ENCODE measurements around the gene VWA8.

Gene VWA8

DNA sequence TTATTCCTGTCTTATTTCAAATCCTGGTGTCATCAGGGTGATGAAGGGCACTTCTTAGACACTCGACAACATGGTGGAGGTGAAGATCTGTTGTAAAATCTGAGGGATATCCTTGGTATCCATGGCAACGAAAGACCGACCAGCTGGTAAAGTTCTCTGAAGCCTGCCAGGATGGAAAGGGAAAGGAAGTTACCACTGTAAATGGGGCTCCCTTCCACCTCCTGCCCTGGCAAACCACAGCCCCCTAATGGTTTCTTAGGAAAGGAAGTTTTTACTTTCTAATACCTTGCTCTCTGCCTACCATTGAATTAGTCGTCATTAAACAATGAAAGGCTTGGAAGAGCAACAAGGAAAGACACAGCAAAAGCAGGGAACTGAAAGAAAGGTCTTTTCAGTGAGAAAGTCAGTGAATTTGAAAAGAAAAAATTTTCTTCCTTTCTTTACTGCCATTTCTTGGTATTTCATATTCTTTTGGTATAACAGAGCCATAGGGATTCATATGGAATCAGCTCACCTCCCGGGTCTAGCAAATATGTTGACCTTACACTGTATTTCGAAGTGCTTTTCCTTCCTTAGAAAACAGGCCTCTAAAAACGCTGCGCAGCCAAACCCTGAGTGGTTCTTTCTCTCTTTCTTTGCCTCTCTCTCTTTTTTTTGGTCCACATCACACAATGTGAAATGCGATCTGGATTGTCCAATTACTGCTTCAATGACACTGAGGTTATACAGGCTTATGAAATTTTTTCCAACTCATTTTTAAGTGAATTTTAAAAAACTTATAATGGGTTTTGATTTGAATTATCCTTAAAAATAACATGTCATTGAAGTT is 392.6 kb downstream of the VWA8 start:
- Histone ChIP-seq H3K27me3 (ENCODE audit: control insufficient read depth in 1 of 2, insufficient read depth in 2 of 2, low read length in 2 of 2) (no peaks in the 10 kb centered on the region), H3K4me3 (ENCODE audit: low read depth in 1 of 2, low read length in 2 of 2) (no peak overlapping the region), H3K4me1 (ENCODE audit: insufficient read depth, low read length) (peaks cover 5% of the 10 kb centered on the region), H3K9ac (ENCODE audit: low read length) (no peak overlapping the region), H3K36me3 (ENCODE audit: insufficient read depth, low read length) (no peaks in the 10 kb centered on the region), H3K27ac (ENCODE audit: low read depth, low read length) (no peak overlapping the region), H3K9me3 (ENCODE audit: low read length) (no peaks in the 10 kb centered on the region)

DNA sequence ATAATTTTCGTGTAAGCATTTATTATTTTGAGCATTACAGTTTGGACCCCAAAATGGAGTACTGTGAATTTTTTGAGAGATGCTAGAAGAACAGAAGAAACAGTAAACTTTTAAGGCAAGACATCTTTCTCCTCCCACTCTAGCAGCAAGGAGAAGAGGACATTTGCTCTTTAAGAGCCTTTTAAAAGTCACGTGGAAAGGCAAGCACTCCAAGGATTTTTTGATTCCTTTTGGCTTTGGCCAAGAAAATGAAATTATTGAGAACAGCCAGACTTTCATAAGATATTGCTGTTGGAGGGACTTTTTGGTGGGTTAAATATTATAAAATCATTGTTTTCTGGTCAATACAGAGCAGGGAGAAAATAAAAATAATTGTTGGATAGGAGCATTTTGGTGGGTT is 393.5 kb downstream of the VWA8 start:
- Histone ChIP-seq H3K36me3 (ENCODE audit: insufficient read depth, low read length) (no peaks in the 10 kb centered on the region), H3K27me3 (ENCODE audit: control insufficient read depth in 1 of 2, insufficient read depth in 2 of 2, low read length in 2 of 2) (no peaks in the 10 kb centered on the region), H3K27ac (ENCODE audit: low read depth, low read length) (no peak overlapping the region), H3K4me3 (ENCODE audit: low read depth in 1 of 2, low read length in 2 of 2) (no peak overlapping the region), H3K9me3 (ENCODE audit: low read length) (no peaks in the 10 kb centered on the region), H3K4me1 (ENCODE audit: insufficient read depth, low read length) (peaks cover 12% of the 10 kb centered on the region), H3K9ac (ENCODE audit: low read length) (no peak overlapping the region)

DNA sequence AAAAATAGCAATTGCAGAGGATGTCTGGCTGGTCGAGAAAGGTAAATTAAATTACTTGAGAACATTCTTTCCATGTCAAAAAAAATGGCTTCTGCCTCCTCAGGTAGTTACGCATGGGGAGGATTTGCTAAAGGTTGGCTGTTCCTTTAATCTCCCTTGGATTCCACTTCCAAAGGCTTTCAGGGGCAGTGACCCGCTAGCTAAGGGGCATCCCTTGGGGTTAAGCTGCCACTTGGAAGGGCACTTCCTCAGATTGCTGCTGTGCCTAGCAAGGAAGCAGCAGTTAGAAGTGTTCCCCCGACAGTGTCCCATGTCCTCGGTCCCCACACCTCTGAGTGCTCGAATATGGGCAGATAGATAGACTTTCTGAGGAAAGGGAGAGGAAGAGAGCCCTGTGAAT is 395.1 kb downstream of the VWA8 start:
- H3K4me3 ChIP-seq (ENCODE audit: low read depth in 1 of 2, low read length in 2 of 2) = no peak overlapping the region
- H3K9ac ChIP-seq (ENCODE audit: low read length) = no peak overlapping the region
- no peaks in the 10 kb centered on the region for H3K27me3 ChIP-seq (ENCODE audit: control insufficient read depth in 1 of 2, insufficient read depth in 2 of 2, low read length in 2 of 2)
- H3K9me3 ChIP-seq (ENCODE audit: low read length) = no peaks in the 10 kb centered on the region
- no peak overlapping the region for H3K27ac ChIP-seq (ENCODE audit: low read depth, low read length)
- peaks cover 19% of the 10 kb centered on the region for H3K4me1 ChIP-seq (ENCODE audit: insufficient read depth, low read length)
- no peaks in the 10 kb centered on the region for H3K36me3 ChIP-seq (ENCODE audit: insufficient read depth, low read length)

DNA sequence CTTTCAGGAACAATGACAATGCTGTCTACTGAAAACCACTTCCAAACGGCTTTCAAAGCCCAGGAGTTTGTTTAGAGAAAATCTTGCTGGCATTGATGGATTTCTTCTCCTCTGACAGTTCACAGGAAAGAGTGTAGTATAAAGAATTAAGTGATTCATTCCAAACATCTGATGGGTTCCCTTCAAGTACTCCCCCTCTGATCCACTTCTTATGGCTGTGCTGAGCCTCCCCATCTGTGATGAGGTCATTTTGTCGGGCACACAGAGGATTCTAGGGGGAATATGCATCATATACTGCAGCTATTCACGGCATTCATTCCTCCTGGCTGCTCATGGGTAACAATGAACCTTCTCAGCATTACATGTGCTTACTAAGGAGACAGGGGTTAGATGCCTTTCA is 395.7 kb downstream of the VWA8 start:
- Histone ChIP-seq H3K27me3 (ENCODE audit: control insufficient read depth in 1 of 2, insufficient read depth in 2 of 2, low read length in 2 of 2) (no peaks in the 10 kb centered on the region), H3K36me3 (ENCODE audit: insufficient read depth, low read length) (no peaks in the 10 kb centered on the region), H3K9me3 (ENCODE audit: low read length) (no peaks in the 10 kb centered on the region), H3K9ac (ENCODE audit: low read length) (no peak overlapping the region), H3K4me3 (ENCODE audit: low read depth in 1 of 2, low read length in 2 of 2) (no peak overlapping the region), H3K4me1 (ENCODE audit: insufficient read depth, low read length) (peaks cover 19% of the 10 kb centered on the region), H3K27ac (ENCODE audit: low read depth, low read length) (no peak overlapping the region)

DNA sequence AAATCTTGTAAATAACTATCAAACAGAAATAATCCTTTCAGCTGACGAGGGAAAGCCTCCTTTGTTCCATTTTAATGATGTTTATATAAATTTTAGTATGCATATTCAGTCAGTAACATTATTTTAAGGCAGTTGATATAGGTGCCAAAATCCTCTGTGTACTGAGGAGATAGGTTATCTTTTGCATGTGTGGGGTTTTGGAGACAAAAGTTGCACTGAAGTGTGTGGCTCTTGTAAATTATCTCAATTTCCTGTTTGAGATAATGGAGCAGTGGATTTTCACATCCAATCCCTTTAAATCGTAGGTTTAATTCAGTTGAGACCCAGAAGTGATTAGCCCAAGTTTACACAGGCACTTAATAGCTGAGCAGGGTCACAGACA is 396.9 kb downstream of the VWA8 start:
- H3K27me3 ChIP-seq (ENCODE audit: control insufficient read depth in 1 of 2, insufficient read depth in 2 of 2, low read length in 2 of 2) = no peaks in the 10 kb centered on the region
- no peak overlapping the region for H3K27ac ChIP-seq (ENCODE audit: low read depth, low read length)
- H3K9me3 ChIP-seq (ENCODE audit: low read length) = no peaks in the 10 kb centered on the region
- peaks cover 19% of the 10 kb centered on the region for H3K4me1 ChIP-seq (ENCODE audit: insufficient read depth, low read length)
- no peak overlapping the region for H3K4me3 ChIP-seq (ENCODE audit: low read depth in 1 of 2, low read length in 2 of 2)
- no peak overlapping the region for H3K9ac ChIP-seq (ENCODE audit: low read length)
- no peaks in the 10 kb centered on the region for H3K36me3 ChIP-seq (ENCODE audit: insufficient read depth, low read length)

DNA sequence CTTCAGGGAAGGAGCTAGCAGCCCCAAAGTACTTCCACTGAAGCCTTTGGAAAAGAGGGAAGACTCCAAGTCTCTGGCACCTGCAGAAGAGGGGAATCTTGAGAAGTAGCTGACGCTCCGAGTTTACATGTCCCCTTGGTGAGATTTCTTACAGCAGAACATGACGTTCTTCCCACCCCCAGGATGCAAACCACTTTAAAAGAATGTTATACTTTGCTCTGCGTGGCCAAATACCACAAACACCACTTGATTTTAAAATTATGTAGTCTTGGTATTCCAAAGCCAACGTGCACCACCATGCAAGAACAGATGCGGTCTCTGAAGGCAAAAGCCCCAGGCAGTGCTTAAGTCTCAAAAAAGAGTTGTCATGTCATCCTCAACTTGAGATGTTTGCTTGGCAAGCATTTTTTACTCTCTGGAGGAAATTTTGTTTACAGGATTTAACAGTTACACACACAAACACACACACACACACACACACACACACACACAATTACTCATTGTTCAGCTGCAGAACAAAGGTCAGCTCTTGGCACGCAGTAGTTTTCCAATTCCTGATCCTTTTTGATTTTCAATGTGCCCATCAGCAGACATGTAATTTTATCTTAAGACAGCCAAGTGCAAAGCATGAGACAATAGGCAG is 397.4 kb downstream of the VWA8 start:
- Histone ChIP-seq H3K4me1 (ENCODE audit: insufficient read depth, low read length) (peaks cover 15% of the 10 kb centered on the region), H3K27ac (ENCODE audit: low read depth, low read length) (no peak overlapping the region), H3K9ac (ENCODE audit: low read length) (no peak overlapping the region), H3K27me3 (ENCODE audit: control insufficient read depth in 1 of 2, insufficient read depth in 2 of 2, low read length in 2 of 2) (no peaks in the 10 kb centered on the region), H3K36me3 (ENCODE audit: insufficient read depth, low read length) (no peaks in the 10 kb centered on the region), H3K4me3 (ENCODE audit: low read depth in 1 of 2, low read length in 2 of 2) (no peak overlapping the region), H3K9me3 (ENCODE audit: low read length) (no peaks in the 10 kb centered on the region)

DNA sequence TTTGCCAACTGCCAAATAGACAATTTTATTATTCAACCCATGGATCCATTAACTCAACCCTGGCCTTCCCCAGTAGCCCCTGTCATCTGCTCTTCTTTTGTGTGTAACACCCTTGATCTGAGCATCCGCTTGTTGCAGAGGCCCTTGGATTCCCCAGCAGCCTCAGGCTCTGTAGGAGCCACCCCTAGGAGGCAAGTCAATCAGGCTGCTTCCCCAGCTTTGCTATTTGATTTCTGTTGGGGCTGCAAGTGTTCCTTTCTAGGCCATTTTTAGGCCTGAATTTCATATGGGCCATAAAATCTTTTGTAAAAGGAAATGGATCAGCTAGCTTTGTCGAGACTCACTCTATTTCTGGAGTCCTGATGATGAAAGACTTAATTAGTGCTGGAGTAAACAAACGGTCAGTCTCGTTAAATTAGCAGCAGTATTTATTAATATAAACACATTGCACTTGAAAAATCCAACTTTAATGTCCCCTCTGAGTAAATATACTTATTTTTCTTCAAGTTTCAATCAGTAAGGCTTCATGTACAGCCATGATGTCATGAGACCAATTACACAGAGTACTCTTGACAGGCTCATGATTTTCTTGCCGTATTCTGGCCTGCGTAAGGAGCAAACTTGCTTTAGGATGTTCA is 398.2 kb downstream of the VWA8 start:
- H3K9ac ChIP-seq (ENCODE audit: low read length) = no peak overlapping the region
- H3K27me3 ChIP-seq (ENCODE audit: control insufficient read depth in 1 of 2, insufficient read depth in 2 of 2, low read length in 2 of 2) = no peaks in the 10 kb centered on the region
- H3K9me3 ChIP-seq (ENCODE audit: low read length) = no peaks in the 10 kb centered on the region
- H3K4me3 ChIP-seq (ENCODE audit: low read depth in 1 of 2, low read length in 2 of 2) = no peak overlapping the region
- peaks cover 14% of the 10 kb centered on the region for H3K4me1 ChIP-seq (ENCODE audit: insufficient read depth, low read length)
- H3K36me3 ChIP-seq (ENCODE audit: insufficient read depth, low read length) = no peaks in the 10 kb centered on the region
- no peak overlapping the region for H3K27ac ChIP-seq (ENCODE audit: low read depth, low read length)

DNA sequence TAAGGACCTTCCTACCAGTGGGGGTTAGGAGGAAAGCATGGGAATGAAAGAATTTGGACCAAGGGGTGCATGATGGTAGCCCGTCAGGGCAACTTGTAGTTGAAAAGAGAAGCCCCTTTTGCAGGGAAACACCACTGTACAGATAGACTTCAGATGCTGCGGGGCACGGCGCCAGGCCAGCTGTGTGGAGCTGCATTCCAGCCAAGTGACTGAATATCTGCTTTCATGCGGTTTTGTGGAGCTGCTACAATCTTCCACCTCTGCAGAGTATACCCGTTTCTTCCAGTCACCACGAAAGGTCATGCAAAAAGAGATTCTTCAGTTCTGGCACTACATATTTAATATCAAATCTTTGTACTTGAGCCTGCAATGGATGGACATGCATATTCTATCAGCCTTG is 398.8 kb downstream of the VWA8 start:
- Histone ChIP-seq H3K27me3 (ENCODE audit: control insufficient read depth in 1 of 2, insufficient read depth in 2 of 2, low read length in 2 of 2) (no peaks in the 10 kb centered on the region), H3K4me1 (ENCODE audit: insufficient read depth, low read length) (peaks cover 14% of the 10 kb centered on the region), H3K4me3 (ENCODE audit: low read depth in 1 of 2, low read length in 2 of 2) (no peak overlapping the region), H3K27ac (ENCODE audit: low read depth, low read length) (no peak overlapping the region), H3K9me3 (ENCODE audit: low read length) (no peaks in the 10 kb centered on the region), H3K36me3 (ENCODE audit: insufficient read depth, low read length) (no peaks in the 10 kb centered on the region), H3K9ac (ENCODE audit: low read length) (no peak overlapping the region)

DNA sequence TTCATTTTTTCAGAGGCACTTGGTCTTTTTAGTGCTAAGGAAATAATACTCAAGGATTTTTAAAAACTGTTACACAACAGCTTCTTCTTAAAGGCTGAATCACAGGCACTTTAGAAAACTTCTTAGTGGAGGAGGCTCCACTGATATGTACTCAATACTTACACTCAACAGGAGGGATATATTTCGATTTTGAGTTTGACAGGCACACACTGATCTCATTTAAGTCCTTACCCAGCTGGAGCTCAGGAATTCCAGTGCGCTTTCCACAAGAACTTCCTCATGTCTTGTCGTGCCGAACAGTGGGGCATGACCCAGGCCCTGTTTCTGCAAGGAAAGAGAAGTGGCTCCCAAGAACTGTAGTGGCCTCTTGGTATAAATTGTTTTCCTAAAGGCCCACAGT is 399.7 kb downstream of the VWA8 start:
- peaks cover 14% of the 10 kb centered on the region for H3K4me1 ChIP-seq (ENCODE audit: insufficient read depth, low read length)
- H3K36me3 ChIP-seq (ENCODE audit: insufficient read depth, low read length) = no peaks in the 10 kb centered on the region

DNA sequence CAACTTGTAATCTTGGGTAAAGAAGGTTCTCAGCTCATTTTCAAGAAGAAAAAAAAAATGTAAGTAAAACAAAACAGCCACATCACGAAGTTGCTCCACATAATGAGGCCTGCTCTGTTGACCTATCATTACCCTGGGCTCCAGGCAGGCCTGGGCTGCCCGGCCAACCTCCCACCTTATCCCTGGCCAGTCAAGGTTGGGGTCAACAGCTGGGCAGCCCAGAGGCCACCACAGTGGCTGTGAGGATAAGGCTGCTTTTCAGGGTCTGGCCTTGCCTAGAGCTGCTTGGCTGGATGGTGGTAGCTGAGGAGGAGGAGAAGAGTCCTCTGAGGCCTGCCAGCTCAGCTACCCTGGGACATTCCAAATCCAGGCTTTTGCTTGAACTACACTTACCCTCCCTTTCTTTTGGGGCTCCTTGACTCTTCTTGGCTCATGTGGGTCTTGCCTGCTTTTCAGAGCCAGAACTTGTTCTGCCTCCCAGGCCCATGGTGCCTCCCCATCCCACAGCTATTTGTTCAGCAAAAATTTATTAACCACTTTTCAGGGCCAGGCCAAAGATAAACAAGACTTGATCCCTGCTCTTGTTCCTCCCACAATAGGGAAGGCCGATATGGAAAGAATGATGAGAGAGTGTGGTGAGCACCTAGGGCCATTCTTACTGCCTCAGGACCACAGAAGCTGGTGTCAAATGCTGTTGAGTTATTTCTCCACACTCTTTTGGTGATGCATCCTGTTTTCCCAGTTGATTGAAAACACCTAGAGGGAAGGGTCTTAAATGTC is 401.9 kb downstream of the VWA8 start:
- H3K27ac ChIP-seq (ENCODE audit: low read depth, low read length) = no peak overlapping the region
- no peaks in the 10 kb centered on the region for H3K36me3 ChIP-seq (ENCODE audit: insufficient read depth, low read length)
- H3K9ac ChIP-seq (ENCODE audit: low read length) = no peak overlapping the region
- H3K4me1 ChIP-seq (ENCODE audit: insufficient read depth, low read length) = peaks cover 14% of the 10 kb centered on the region
- no peak overlapping the region for H3K4me3 ChIP-seq (ENCODE audit: low read depth in 1 of 2, low read length in 2 of 2)
- H3K27me3 ChIP-seq (ENCODE audit: control insufficient read depth in 1 of 2, insufficient read depth in 2 of 2, low read length in 2 of 2) = no peaks in the 10 kb centered on the region
- no peaks in the 10 kb centered on the region for H3K9me3 ChIP-seq (ENCODE audit: low read length)

More for the DNA sequence above, 399.7 kb downstream of the VWA8 start:
- Histone ChIP-seq H3K9me3 (ENCODE audit: low read length) (no peaks in the 10 kb centered on the region), H3K4me3 (ENCODE audit: low read depth in 1 of 2, low read length in 2 of 2) (no peak overlapping the region), H3K27me3 (ENCODE audit: control insufficient read depth in 1 of 2, insufficient read depth in 2 of 2, low read length in 2 of 2) (no peaks in the 10 kb centered on the region), H3K27ac (ENCODE audit: low read depth, low read length) (no peak overlapping the region), H3K9ac (ENCODE audit: low read length) (no peak overlapping the region)

DNA sequence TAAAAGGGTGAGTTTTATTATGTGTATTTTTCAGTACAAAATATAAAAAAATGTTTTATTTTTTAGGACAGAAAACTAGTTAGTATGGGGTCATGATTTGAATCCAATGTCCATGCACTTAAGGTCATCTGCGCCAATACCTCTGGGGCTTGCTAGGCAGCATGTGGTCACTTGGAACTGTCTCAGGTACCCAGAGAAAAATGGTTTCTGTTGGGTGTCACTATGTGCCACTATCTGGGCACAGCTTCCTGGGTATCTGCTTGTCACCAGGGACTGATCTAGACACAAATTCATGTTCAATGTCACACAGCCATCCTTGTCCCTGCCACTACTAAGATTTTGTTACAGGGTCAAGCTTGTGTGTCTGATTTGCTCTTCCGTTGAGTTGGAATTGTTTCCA is 403.2 kb downstream of the VWA8 start:
- Histone ChIP-seq H3K4me1 (ENCODE audit: insufficient read depth, low read length) (peaks cover 10% of the 10 kb centered on the region), H3K27me3 (ENCODE audit: control insufficient read depth in 1 of 2, insufficient read depth in 2 of 2, low read length in 2 of 2) (no peaks in the 10 kb centered on the region), H3K9me3 (ENCODE audit: low read length) (no peaks in the 10 kb centered on the region), H3K36me3 (ENCODE audit: insufficient read depth, low read length) (no peaks in the 10 kb centered on the region), H3K27ac (ENCODE audit: low read depth, low read length) (no peak overlapping the region), H3K9ac (ENCODE audit: low read length) (no peak overlapping the region), H3K4me3 (ENCODE audit: low read depth in 1 of 2, low read length in 2 of 2) (no peak overlapping the region)

Measured in muscle layer of colon (tissue), 2 donors.